HUES6 (cell line): ENCODE results near the gene PSMB2.

Experiments
- H3K27ac ChIP-seq: 2 replicates; pipeline ENCODE4 v1.7.0; 2013; ENCODE audit warnings: low read depth, mild to moderate bottlenecking, low read length, inconsistent platforms
- H3K27me3 ChIP-seq: 2 replicates; pipeline ENCODE4 v1.6.1; 2013; ENCODE audit warnings: low read length; ENCODE audit not compliant: control insufficient read depth, insufficient read depth
- H3K36me3 ChIP-seq: 2 replicates; pipeline ENCODE4 v1.6.1; 2013; ENCODE audit warnings: low read length; ENCODE audit not compliant: control insufficient read depth, insufficient read depth
- H3K4me1 ChIP-seq: 2 replicates; pipeline ENCODE4 v1.6.1; 2013; ENCODE audit warnings: low read length; ENCODE audit not compliant: control insufficient read depth, insufficient read depth
- H3K4me3 ChIP-seq: 2 replicates; pipeline ENCODE4 v1.5.1; 2013; ENCODE audit warnings: low read depth, low read length
- H3K9ac ChIP-seq: one replicate; pipeline ENCODE4 v1.6.1; 2013; ENCODE audit warnings: mild to moderate bottlenecking, low read length
- H3K9me3 ChIP-seq: 2 replicates; pipeline ENCODE4 v1.6.1; 2013; ENCODE audit warnings: low read depth, low read length; ENCODE audit not compliant: control insufficient read depth, insufficient read depth

Gene PSMB2

DNA sequence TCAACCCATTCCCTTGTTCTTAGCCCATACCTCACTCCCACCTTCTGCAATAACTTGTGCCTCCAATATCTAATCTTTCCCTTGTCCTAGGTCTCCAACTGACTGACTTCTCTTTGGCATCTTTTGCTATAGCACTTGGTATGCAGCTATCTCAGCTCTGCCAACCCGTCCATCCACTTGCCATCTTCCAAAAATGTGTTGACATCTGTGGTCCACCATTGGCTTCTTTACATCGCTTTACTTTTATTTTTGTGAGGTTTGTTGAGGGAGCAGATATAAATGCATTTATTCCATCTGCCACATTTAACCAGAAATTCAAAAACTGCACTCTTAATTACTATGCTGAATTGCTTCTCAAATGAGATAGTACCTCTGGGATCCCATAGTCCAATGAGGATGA lies 24.9 kb upstream of the PSMB2 start:
- H3K9ac ChIP-seq, result no peak overlapping the region
- H3K9me3 ChIP-seq, result no peaks in the 10 kb centered on the region
- no peak overlapping the region for H3K4me3 ChIP-seq
- H3K27ac ChIP-seq, result no peak overlapping the region
- peaks cover 3% of the 10 kb centered on the region; the same call in 1 of the 2 replicates for H3K27me3 ChIP-seq
- peaks cover 4% of the 10 kb centered on the region; the same call in 1 of the 2 replicates for H3K4me1 ChIP-seq
- H3K36me3 ChIP-seq, result no peaks in the 10 kb centered on the region

GRCh38 chr1:35663434-35663833 lies 22.1 kb upstream of the PSMB2 start:
- Histone ChIP-seq H3K4me3 (no peak overlapping the region), H3K9me3 (no peaks in the 10 kb centered on the region), H3K36me3 (no peaks in the 10 kb centered on the region), H3K27ac (no peak overlapping the region), H3K27me3 (0 out of 2 replicates have a peak, but pooled peaks cover 3% of the 10 kb centered on the region), H3K9ac (no peak overlapping the region), H3K4me1 (peaks cover 4% of the 10 kb centered on the region; the same call in 1 of the 2 replicates)

- H3K27me3 ChIP-seq, result 0 out of 2 replicates have a peak, but pooled peaks cover 5% of the 10 kb centered on the region
- H3K9ac ChIP-seq, result no peak overlapping the region
- no peak overlapping the region for H3K4me3 ChIP-seq
- H3K27ac ChIP-seq, result no peak overlapping the region
- no peaks in the 10 kb centered on the region for H3K36me3 ChIP-seq
- H3K4me1 ChIP-seq, result no peaks in the 10 kb centered on the region
- H3K9me3 ChIP-seq, result no peaks in the 10 kb centered on the region
Measured at GRCh38 chr1:35661474-35661795, 20.1 kb upstream of the PSMB2 start.

GRCh38 chr1:35660581-35661473 lies 19.5 kb upstream of the PSMB2 start:
- Histone ChIP-seq H3K4me3 (no peak overlapping the region), H3K4me1 (no peaks in the 10 kb centered on the region), H3K27ac (no peak overlapping the region), H3K9me3 (no peaks in the 10 kb centered on the region), H3K36me3 (no peaks in the 10 kb centered on the region), H3K9ac (no peak overlapping the region), H3K27me3 (0 out of 2 replicates have a peak, but pooled peaks cover 6% of the 10 kb centered on the region)

DNA sequence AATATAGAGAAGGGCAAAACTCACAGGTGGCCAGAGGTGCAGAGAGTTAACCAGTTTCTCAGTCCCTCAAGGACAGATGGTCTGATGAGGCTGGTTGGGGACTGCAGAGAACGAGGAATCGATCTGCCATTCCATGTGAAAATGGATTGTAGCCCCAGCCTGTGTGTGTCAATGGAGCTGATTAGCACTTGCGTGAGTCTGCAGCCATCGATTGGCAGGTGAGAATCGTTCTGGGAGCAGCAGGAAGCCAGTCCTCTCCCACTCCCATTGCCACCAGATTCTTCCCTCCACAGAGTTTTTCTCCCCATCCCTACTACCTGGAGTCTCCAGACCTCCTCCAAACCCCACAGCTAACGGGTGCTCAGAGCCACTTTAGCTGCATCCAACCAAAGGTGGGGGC lies 18.3 kb upstream of the PSMB2 start:
- no peak overlapping the region for H3K4me3 ChIP-seq
- H3K36me3 ChIP-seq, result no peaks in the 10 kb centered on the region
- no peak overlapping the region for H3K9ac ChIP-seq
- no peaks in the 10 kb centered on the region for H3K4me1 ChIP-seq
- peaks cover 14% of the 10 kb centered on the region for H3K27me3 ChIP-seq
- no peaks in the 10 kb centered on the region for H3K9me3 ChIP-seq
- no peak overlapping the region for H3K27ac ChIP-seq

GRCh38 chr1:35657851-35658250 lies 16.5 kb upstream of the PSMB2 start:
- Histone ChIP-seq H3K4me1 (no peaks in the 10 kb centered on the region), H3K27me3 (peaks cover 19% of the 10 kb centered on the region), H3K9me3 (no peaks in the 10 kb centered on the region), H3K36me3 (no peaks in the 10 kb centered on the region), H3K9ac (no peak overlapping the region), H3K27ac (no peak overlapping the region), H3K4me3 (no peak overlapping the region)

DNA sequence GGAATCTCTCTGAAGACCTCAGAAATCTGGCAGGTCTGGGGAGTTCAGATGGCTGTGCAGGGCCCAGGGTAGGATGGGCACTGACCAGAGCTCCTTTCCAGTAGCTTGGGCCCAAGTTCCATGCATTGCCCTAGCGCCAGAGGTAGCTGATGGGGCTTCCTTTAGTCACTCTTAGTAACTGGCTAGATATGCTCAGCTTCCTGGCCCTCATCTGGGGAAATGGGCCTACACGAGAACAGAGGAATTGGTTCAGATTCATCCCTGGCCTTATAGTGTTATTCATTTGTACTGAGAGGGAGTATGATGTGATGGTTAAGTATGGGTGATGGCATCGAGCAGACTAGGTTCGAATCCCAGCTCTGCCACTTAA lies 15.5 kb upstream of the PSMB2 start:
- no peak overlapping the region for H3K4me3 ChIP-seq

GRCh38 chr1:35656148-35656862 lies 15.0 kb upstream of the PSMB2 start:
- H3K4me3 ChIP-seq, result no peak overlapping the region
- no peaks in the 10 kb centered on the region for H3K4me1 ChIP-seq
- no peak overlapping the region for H3K27ac ChIP-seq
- no peak overlapping the region for H3K9ac ChIP-seq
- peaks cover 29% of the 10 kb centered on the region for H3K27me3 ChIP-seq
- H3K36me3 ChIP-seq, result no peaks in the 10 kb centered on the region
- H3K9me3 ChIP-seq, result no peaks in the 10 kb centered on the region

More for the DNA sequence above, 15.5 kb upstream of the PSMB2 start:
- Histone ChIP-seq H3K27me3 (peaks cover 24% of the 10 kb centered on the region), H3K4me1 (no peaks in the 10 kb centered on the region), H3K36me3 (no peaks in the 10 kb centered on the region), H3K9me3 (no peaks in the 10 kb centered on the region), H3K9ac (no peak overlapping the region), H3K27ac (no peak overlapping the region)

GRCh38 chr1:35655196-35655595 lies 13.9 kb upstream of the PSMB2 start:
- Histone ChIP-seq H3K4me1 (no peaks in the 10 kb centered on the region), H3K27ac (no peak overlapping the region), H3K4me3 (no peak overlapping the region), H3K9me3 (no peaks in the 10 kb centered on the region), H3K9ac (no peak overlapping the region), H3K27me3 (peaks cover 40% of the 10 kb centered on the region), H3K36me3 (no peaks in the 10 kb centered on the region)

DNA sequence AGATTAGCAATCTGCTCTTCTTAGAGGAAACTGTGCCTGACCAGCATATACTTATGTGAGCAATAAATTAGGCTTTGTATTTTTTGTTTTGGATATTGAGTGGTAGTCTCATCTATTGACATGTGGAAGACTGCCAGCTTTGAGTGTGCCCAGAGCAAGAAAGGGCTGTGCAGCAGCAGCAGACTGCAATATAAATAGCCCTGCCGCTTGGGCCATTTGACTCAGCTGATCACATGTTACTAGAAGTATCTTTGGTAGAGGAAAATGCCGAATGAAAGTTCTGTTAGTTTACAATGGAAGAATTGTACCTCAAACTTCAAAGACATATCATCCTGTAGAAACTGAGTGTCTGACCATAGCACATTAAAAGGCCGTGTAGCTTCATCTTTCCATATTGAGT lies 9.1 kb upstream of the PSMB2 start:
- H3K4me1 ChIP-seq, result no peaks in the 10 kb centered on the region
- no peaks in the 10 kb centered on the region for H3K9me3 ChIP-seq
- H3K36me3 ChIP-seq, result no peaks in the 10 kb centered on the region
- no peak overlapping the region for H3K27ac ChIP-seq
- peaks cover 54% of the 10 kb centered on the region for H3K27me3 ChIP-seq
- no peak overlapping the region for H3K9ac ChIP-seq
- no peak overlapping the region for H3K4me3 ChIP-seq

DNA sequence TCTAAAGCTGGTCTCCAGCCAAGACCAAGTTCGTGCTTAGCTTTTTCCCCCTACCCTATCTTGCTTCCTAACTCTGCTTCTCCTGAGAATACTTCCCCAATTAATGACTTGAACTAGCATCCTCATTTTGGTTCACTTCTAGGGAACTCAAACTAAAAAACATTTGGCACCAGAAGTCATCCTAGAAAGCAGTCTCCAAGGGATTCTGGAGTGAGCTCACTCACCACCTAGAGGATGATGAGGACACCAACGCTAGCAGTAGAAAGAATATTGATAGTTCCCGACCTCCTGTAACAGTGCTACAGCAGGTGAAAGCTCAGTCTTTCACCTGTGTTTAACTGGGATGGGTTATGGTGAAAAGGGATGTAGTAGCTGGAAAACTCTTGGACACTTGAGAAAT lies 4.7 kb upstream of the PSMB2 start:
- Histone ChIP-seq H3K4me1 (no peaks in the 10 kb centered on the region), H3K9me3 (no peaks in the 10 kb centered on the region), H3K36me3 (no peaks in the 10 kb centered on the region), H3K27me3 (peaks cover 45% of the 10 kb centered on the region), H3K4me3 (no peak overlapping the region), H3K9ac (no peak overlapping the region), H3K27ac (no peak overlapping the region)
